ENCODE measurements around the gene ATP11B. TPM values are rescaled to one million over a fixed set of nuclear protein-coding genes. Genes with fewer than 3 reads are reported as not detected.

ATP11B gene
- total RNA-seq, 2 experiments from 2014 or later: 79.4 to 86.7 TPM

GRCh38 chr3:182937293-182938051 is 144.2 kb downstream of the ATP11B start:
- ChIA-PET CTCF (no interaction called here), POLR2A (no interaction called here)

- POLR2A ChIA-PET: no interaction called here
- CTCF ChIA-PET: no interaction called here
These were observed 147.0 kb downstream of the ATP11B start for GRCh38 chr3:182940266-182940808.

- ChIA-PET CTCF (no interaction called here), POLR2A (no interaction called here)
These were observed 148.4 kb downstream of the ATP11B start for GRCh38 chr3:182941719-182942118.

- ChIA-PET POLR2A (no interaction called here), CTCF (no interaction called here)
These were observed 154.6 kb downstream of the ATP11B start for GRCh38 chr3:182947888-182948287.

GRCh38 chr3:182948305-182948704 is 155.0 kb downstream of the ATP11B start:
- ChIA-PET POLR2A (no interaction called here), CTCF (no interaction called here)

GRCh38 chr3:182949688-182950087 is 156.4 kb downstream of the ATP11B start:
- CTCF ChIA-PET: no interaction called here
- POLR2A ChIA-PET: no interaction called here

GRCh38 chr3:182954553-182955235 is 161.4 kb downstream of the ATP11B start:
- POLR2A ChIA-PET: no interaction called here
- CTCF ChIA-PET: no interaction called here

GRCh38 chr3:182957226-182957625 is 163.9 kb downstream of the ATP11B start:
- ChIA-PET POLR2A (no interaction called here), CTCF (no interaction called here)

- POLR2A ChIA-PET: no interaction called here
- CTCF ChIA-PET: no interaction called here
These were observed 164.5 kb downstream of the ATP11B start for GRCh38 chr3:182957676-182958266.

- ChIA-PET POLR2A (no interaction called here), CTCF (no interaction called here)
These were observed 166.4 kb downstream of the ATP11B start for GRCh38 chr3:182959474-182960350.

- POLR2A ChIA-PET: no interaction called here
These were observed 168.9 kb downstream of the ATP11B start for GRCh38 chr3:182962166-182962565.

GRCh38 chr3:182964179-182964578 is 170.9 kb downstream of the ATP11B start:
- ChIA-PET CTCF (no interaction called here), POLR2A (no interaction called here)

More at GRCh38 chr3:182962166-182962565, 168.9 kb downstream of the ATP11B start:
- CTCF ChIA-PET: no interaction called here

GRCh38 chr3:182965861-182966366 is 172.6 kb downstream of the ATP11B start:
- POLR2A ChIA-PET: no interaction called here
- CTCF ChIA-PET: interaction anchor here (1.1 kb wide), 1 partner anchor 15 kb away, joined by 3 read pairs; no protein-coding TSS in a partner anchor

GRCh38 chr3:182967218-182968204 is 174.2 kb downstream of the ATP11B start:
- ChIA-PET POLR2A (interaction anchor here (1.6 kb wide), 1 partner anchor 11 kb away, joined by 4 read pairs; no protein-coding TSS in a partner anchor), CTCF (no interaction called here)

GRCh38 chr3:182969277-182969676 is 176.0 kb downstream of the ATP11B start:
- CTCF ChIA-PET: interaction anchor here (0.7 kb wide), 1 partner anchor 60 kb away, joined by 3 read pairs; no protein-coding TSS in a partner anchor

GRCh38 chr3:182969853-182970252 is 176.5 kb downstream of the ATP11B start:
- POLR2A ChIA-PET: no interaction called here
- CTCF ChIA-PET: interaction anchor here (0.7 kb wide), 1 partner anchor 60 kb away, joined by 3 read pairs; no protein-coding TSS in a partner anchor

More at GRCh38 chr3:182969277-182969676, 176.0 kb downstream of the ATP11B start:
- POLR2A ChIA-PET: interaction anchor here (1.6 kb wide), 1 partner anchor 9 kb away, joined by 4 read pairs; no protein-coding TSS in a partner anchor

- ChIA-PET POLR2A (no interaction called here), CTCF (no interaction called here)
These were observed 177.6 kb downstream of the ATP11B start for GRCh38 chr3:182970811-182971418.

Measured in activated CD8-positive, alpha-beta memory T cell treated with anti-CD3 and anti-CD28 coated beads for 36 hours (primary cell).